ENCODE measurements around the gene NXN. TPM values are rescaled to one million over a fixed set of nuclear protein-coding genes. Genes with fewer than 3 reads are reported as not detected.
"Not testable (repeated sequence)": the region's sequence is repeated elsewhere in the genome, so short reads cannot be mapped to it uniquely, and the experiment has no call there.

Gene NXN
- polyA plus RNA-seq, 3 donors: not detected

- 88% methylated on average over 11 of the region's 16 CpGs for WGBS (ENCODE audit: insufficient coverage)
- Histone ChIP-seq H2AFZ (ENCODE audit: insufficient read depth, low read depth, low read length, poor library complexity, severe bottlenecking) (no peak overlapping the region), H3K4me1 (ENCODE audit: control insufficient read depth in 1 of 2, insufficient read depth in 2 of 2, low read length in 2 of 2) (no peaks in the 10 kb centered on the region), H3K36me3 (replicated peaks in 1 of 2; ENCODE audit: control insufficient read depth in 1 of 2, insufficient read depth in 2 of 2, low read length in 2 of 2) (no peaks in the 10 kb centered on the region), H3K79me2 (ENCODE audit: insufficient read depth, low read length) (no peaks in the 10 kb centered on the region), H3K27ac (ENCODE audit: low read depth in 1 of 2, low read length in 2 of 2) (no peak overlapping the region), H3K27me3 (ENCODE audit: control insufficient read depth in 2 of 2, insufficient read depth in 2 of 2, low read length in 2 of 2) (peaks cover 2 to 17% of the 10 kb centered on the region in 2 donors), H3K4me2 (replicated peaks; ENCODE audit: extremely low read depth, low read length, poor library complexity, severe bottlenecking) (no peak overlapping the region), H3K4me3 (replicated peaks in 1 of 3; ENCODE audit: low read depth in 2 of 3, low read length in 3 of 3) (no peak overlapping the region), H3K9ac (ENCODE audit: insufficient read depth, low read length, poor library complexity, severe bottlenecking) (no peak overlapping the region), H3K9me3 (replicated peaks in 1 of 2; ENCODE audit: control insufficient read depth in 1 of 2, insufficient read depth in 1 of 2, low read length in 2 of 2) (peaks cover 0 to 6% of the 10 kb centered on the region in 2 donors), H4K20me1 (ENCODE audit: insufficient read depth, low read length) (no peaks in the 10 kb centered on the region)
- no peak for DNase-seq
- H3K4me1 Mint-ChIP-seq: no peaks in the 10 kb centered on the region
- H3K9me3 Mint-ChIP-seq: peaks cover 0 to 4% (median 0%) of the 10 kb centered on the region in 7 donors
- no peak overlapping the region for H3K4me3 Mint-ChIP-seq
- peaks cover 20 to 32% (median 31%) of the 10 kb centered on the region in 3 donors for H3K27me3 Mint-ChIP-seq (ENCODE audit: low read depth in 3 of 3)
- no peak for TF ChIP-seq CTCF (IDR thresholded peaks at IDR 0.05)
- H3K36me3 Mint-ChIP-seq: no peaks in the 10 kb centered on the region
- H3K27ac Mint-ChIP-seq: no peak overlapping the region
- intact Hi-C loops (cut with micrococcal nuclease): no loop called here
Measured at GRCh38 chr17:953767-954166, 25.8 kb downstream of the NXN start.

- H3K4me2 ChIP-seq (replicated peaks; ENCODE audit: extremely low read depth, low read length, poor library complexity, severe bottlenecking); H3K36me3 Mint-ChIP-seq; H2AFZ ChIP-seq (ENCODE audit: insufficient read depth, low read depth, low read length, poor library complexity, severe bottlenecking); H3K9ac ChIP-seq (ENCODE audit: insufficient read depth, low read length, poor library complexity, severe bottlenecking); intact Hi-C loops (cut with micrococcal nuclease); H3K4me3 Mint-ChIP-seq; H4K20me1 ChIP-seq (ENCODE audit: insufficient read depth, low read length); H3K4me1 ChIP-seq (ENCODE audit: control insufficient read depth in 1 of 2, insufficient read depth in 2 of 2, low read length in 2 of 2); H3K79me2 ChIP-seq (ENCODE audit: insufficient read depth, low read length); H3K36me3 ChIP-seq (replicated peaks in 1 of 2; ENCODE audit: control insufficient read depth in 1 of 2, insufficient read depth in 2 of 2, low read length in 2 of 2); H3K27ac ChIP-seq (ENCODE audit: low read depth in 1 of 2, low read length in 2 of 2); H3K9me3 Mint-ChIP-seq; H3K4me1 Mint-ChIP-seq; H3K9me3 ChIP-seq (replicated peaks in 1 of 2; ENCODE audit: control insufficient read depth in 1 of 2, insufficient read depth in 1 of 2, low read length in 2 of 2); DNase-seq; H3K27ac Mint-ChIP-seq; H3K4me3 ChIP-seq (replicated peaks in 1 of 3; ENCODE audit: low read depth in 2 of 3, low read length in 3 of 3): not testable (repeated sequence)
- 98% methylated on average over 17 of the region's 18 CpGs for WGBS (ENCODE audit: insufficient coverage)
- H3K27me3 ChIP-seq (ENCODE audit: control insufficient read depth in 2 of 2, insufficient read depth in 2 of 2, low read length in 2 of 2): peaks cover 2 to 17% of the 10 kb centered on the region in 2 donors
- peaks cover 20 to 34% (median 24%) of the 10 kb centered on the region in 3 donors for H3K27me3 Mint-ChIP-seq (ENCODE audit: low read depth in 3 of 3)
Measured at GRCh38 chr17:952592-952991, 27.0 kb downstream of the NXN start.
